IMR-90 (cell line): ENCODE results near the gene SVOPL. TPM values are rescaled to one million over a fixed set of nuclear protein-coding genes. Genes with fewer than 3 reads are reported as not detected.

ENCODE experiments used
- ATAC-seq: fragments of 200-7000 bp; cut with Tn5 transposase; 2 replicates; pipeline ENCODE4 v1.9.1; 2020; ENCODE audit warnings: low read depth, mild to moderate bottlenecking, moderate library complexity
- BruUV-seq: library from RNA; stranded (reverse); fragments of 400-500 nt; replicated peaks from 2 replicates; lab custom pipeline; 2021; lab: Mats Ljungman, UMichigan
- CTCF ChIA-PET: fragments of 300-600 bp; formaldehyde crosslinking; extraction: SDS; loops from one replicate; lab custom pipeline; 2021; ENCODE audit warnings: antibody characterized with exemption; lab: Yijun Ruan, JAX
- POLR2A ChIA-PET: fragments of 300-600 bp; sonication (Branson Sonifier 250); formaldehyde crosslinking; loops from one replicate; lab custom pipeline; 2022; ENCODE audit warnings: antibody characterized with exemption; ENCODE audit not compliant: unreplicated experiment; lab: Charles Lee
- DNase-seq: peaks from one replicate; pipeline ENCODE4 v3.0.0; 2013
- H2AFZ ChIP-seq: replicated peaks from 2 replicates; pipeline ENCODE3; 2013; ENCODE audit warnings: low read length, mild to moderate bottlenecking; ENCODE audit not compliant: poor library complexity
- H2AK5ac ChIP-seq: 2 replicates; pipeline ENCODE4 v1.6.1; 2013; ENCODE audit warnings: low read depth, low read length, inconsistent platforms
- H2AK9ac ChIP-seq: replicated peaks from 2 replicates; pipeline ENCODE3; 2013; ENCODE audit warnings: mild to moderate bottlenecking, low read depth, low read length, moderate library complexity; ENCODE audit not compliant: poor library complexity
- H2BK120ac ChIP-seq: 2 replicates; pipeline ENCODE4 v1.6.1; 2013; ENCODE audit warnings: low read depth, low read length, inconsistent platforms
- H2BK15ac ChIP-seq: 3 replicates; pipeline ENCODE4 v1.6.1; 2013; ENCODE audit warnings: low read depth, low read length, inconsistent platforms
- H2BK20ac ChIP-seq: 2 replicates; pipeline ENCODE4 v1.6.1; 2013; ENCODE audit warnings: low read depth, mild to moderate bottlenecking, inconsistent platforms, low read length, moderate library complexity
- H2BK5ac ChIP-seq: 2 replicates; pipeline ENCODE4 v1.6.1; 2013; ENCODE audit warnings: mild to moderate bottlenecking, low read depth, low read length, inconsistent platforms; ENCODE audit not compliant: poor library complexity, severe bottlenecking
- H3K14ac ChIP-seq: replicated peaks from 2 replicates; pipeline ENCODE4 v1.6.1; 2013; ENCODE audit warnings: low read depth, low read length, inconsistent platforms
- H3K18ac ChIP-seq: 2 replicates; pipeline ENCODE4 v1.6.1; 2013; ENCODE audit warnings: low read depth, low read length, control low read depth
- H3K23ac ChIP-seq: 2 replicates; pipeline ENCODE4 v1.6.1; 2013; ENCODE audit warnings: low read depth, low read length, inconsistent platforms
- H3K27ac ChIP-seq: 2 replicates; pipeline ENCODE4 v1.5.1; 2013; ENCODE audit warnings: mild to moderate bottlenecking, control low read depth, low read length; ENCODE audit not compliant: insufficient read depth
- H3K27me3 ChIP-seq: 2 replicates; pipeline ENCODE4 v1.6.1; 2013; ENCODE audit warnings: low read length; ENCODE audit not compliant: control insufficient read depth, insufficient read depth
- H3K36me3 ChIP-seq: 2 replicates; pipeline ENCODE4 v1.6.1; 2013; ENCODE audit warnings: low read length, mixed read lengths; ENCODE audit not compliant: control insufficient read depth, insufficient read depth
- H3K4ac ChIP-seq: 2 replicates; pipeline ENCODE4 v1.6.1; 2013; ENCODE audit warnings: low read depth, low read length, inconsistent platforms
- H3K4me1 ChIP-seq: 2 replicates; pipeline ENCODE4 v1.6.1; 2013; ENCODE audit warnings: low read length, mixed read lengths; ENCODE audit not compliant: control insufficient read depth, insufficient read depth
- H3K4me2 ChIP-seq: 2 replicates; pipeline ENCODE4 v1.6.1; 2013; ENCODE audit warnings: low read depth, mild to moderate bottlenecking, control low read depth, low read length, moderate library complexity
- H3K4me3 ChIP-seq: 2 replicates; pipeline ENCODE4 v1.5.1; 2013; ENCODE audit warnings: low read depth, mild to moderate bottlenecking, control low read depth, low read length, moderate library complexity; ENCODE audit not compliant: insufficient read depth
- H3K56ac ChIP-seq: 2 replicates; pipeline ENCODE4 v1.6.1; 2013; ENCODE audit warnings: low read length, inconsistent platforms; ENCODE audit not compliant: insufficient read depth; ENCODE audit errors: extremely low read depth
- H3K79me1 ChIP-seq, 2 experiments: 2 replicates each; pipeline ENCODE4 v1.6.1; 2013; ENCODE audit warnings: low read length in 2 of 2, inconsistent platforms in 1 of 2, low read depth in 1 of 2
- H3K9ac ChIP-seq: 2 replicates; pipeline ENCODE4 v1.6.1; 2013; ENCODE audit warnings: low read depth, low read length, control low read depth
- H3K9me1 ChIP-seq: 2 replicates; pipeline ENCODE4 v1.6.1; 2013; ENCODE audit warnings: low read length, inconsistent platforms; ENCODE audit not compliant: insufficient read depth
- H3K9me3 ChIP-seq: 2 replicates; pipeline ENCODE4 v1.6.1; 2013; ENCODE audit warnings: low read length; ENCODE audit not compliant: control insufficient read depth, insufficient read depth
- H4K20me1 ChIP-seq: 2 replicates; pipeline ENCODE4 v1.6.1; 2013; ENCODE audit warnings: low read length, inconsistent platforms; ENCODE audit not compliant: insufficient read depth
- H4K5ac ChIP-seq: 2 replicates; pipeline ENCODE4 v1.6.1; 2013; ENCODE audit warnings: mild to moderate bottlenecking, low read depth, low read length, control low read depth
- H4K8ac ChIP-seq, 2 experiments: 2 replicates each; pipeline ENCODE4 v1.6.1; 2013; ENCODE audit warnings: low read depth in 2 of 2, low read length in 2 of 2, control low read depth in 1 of 2, inconsistent platforms in 1 of 2
- H4K91ac ChIP-seq: 2 replicates; pipeline ENCODE4 v1.6.1; 2013; ENCODE audit warnings: low read depth, low read length, inconsistent platforms; ENCODE audit not compliant: insufficient read depth
- BHLHE40 ChIP-seq: fragments of 150-350 bp; IDR thresholded peaks from 2 replicates; pipeline ENCODE4 v1.6.1; 2016; ENCODE audit warnings: mild to moderate bottlenecking, low read depth, low read length
- CTCF ChIP-seq: conservative IDR thresholded peaks from 2 replicates; pipeline ENCODE4 v1.5.1; 2012; ENCODE audit warnings: mild to moderate bottlenecking, low read depth, low read length, improper control_type of control experiment
- FOS ChIP-seq: fragments of 150-350 bp; IDR thresholded peaks from 2 replicates; pipeline ENCODE4 v1.6.1; 2016; ENCODE audit warnings: low read depth, low read length
- MAFK ChIP-seq: IDR thresholded peaks from 2 replicates; pipeline ENCODE4 v1.6.1; 2012; ENCODE audit warnings: low read depth, low read length, improper control_type of control experiment
- MXI1 ChIP-seq: IDR thresholded peaks from 2 replicates; pipeline ENCODE4 v1.6.1; 2012; ENCODE audit warnings: low read depth, mild to moderate bottlenecking, low read length, moderate library complexity, borderline replicate concordance
- RAD21 ChIP-seq: IDR thresholded peaks from 2 replicates; pipeline ENCODE4 v1.6.1; 2012; ENCODE audit warnings: low read length, improper control_type of control experiment
- RCOR1 ChIP-seq: IDR thresholded peaks from 2 replicates; pipeline ENCODE4 v1.6.1; 2012; ENCODE audit warnings: mild to moderate bottlenecking, low read length, improper control_type of control experiment; ENCODE audit not compliant: insufficient replicate concordance
- RFX5 ChIP-seq: IDR thresholded peaks from 2 replicates; pipeline ENCODE4 v1.8.0; 2012; ENCODE audit warnings: low read depth, mild to moderate bottlenecking, low read length, moderate library complexity
- SMC3 ChIP-seq: fragments of 150-350 bp; IDR thresholded peaks from 2 replicates; pipeline ENCODE4 v1.6.1; 2016; ENCODE audit warnings: low read depth, mild to moderate bottlenecking, antibody characterized with exemption, low read length, moderate library complexity
- WGBS, 2 experiments: methylation state at CpG; one replicate each; pipeline versions ENCODE4 v1.1.5 to v1.1.7; 2013; ENCODE audit warnings: missing lambda C conversion rate in 2 of 2; ENCODE audit not compliant: insufficient read length in 1 of 2; ENCODE audit errors: extremely low coverage in 2 of 2; 5-methylcytosine and 5-hydroxymethylcytosine counted together
- dilution Hi-C: fragments of 300-500 bp; cut with HindIII; formaldehyde crosslinking; loops from one replicate; pipeline ENCODE4 v1.14.3; 2018; ENCODE audit warnings: low sequenced_read_pairs; ENCODE audit not compliant: unreplicated experiment
- in situ Hi-C: fragments of 300-500 bp; cut with MboI; formaldehyde crosslinking; loops from 3 replicates; pipeline ENCODE4 v1.14.3; 2019; ENCODE audit warnings: low sequenced_read_pairs, inconsistent platforms, mixed read lengths
- intact Hi-C: fragments of 100-400 bp; cut with micrococcal nuclease; formaldehyde crosslinking; loops from 2 replicates; pipeline ENCODE4 v1.10.0; 2022
- polyA plus RNA-seq, 3 experiments: library from polyadenylated mRNA; depleted of rRNA; stranded (reverse); fragments of >200 nt; gene quantifications; 2 replicates each; pipeline ENCODE4 v1.2.3, GENCODE V29; 2012; ENCODE audit warnings: low replicate concordance in 1 of 3
- total RNA-seq: library from RNA; depleted of rRNA; stranded (reverse); fragments of >200 nt; gene quantifications from 2 replicates; pipeline ENCODE4 v1.2.3, GENCODE V29; 2012

SVOPL gene
- total and polyA plus RNA-seq, 2 of the 4 experiments (the other 2 are of a cell fraction): not detected

DNA sequence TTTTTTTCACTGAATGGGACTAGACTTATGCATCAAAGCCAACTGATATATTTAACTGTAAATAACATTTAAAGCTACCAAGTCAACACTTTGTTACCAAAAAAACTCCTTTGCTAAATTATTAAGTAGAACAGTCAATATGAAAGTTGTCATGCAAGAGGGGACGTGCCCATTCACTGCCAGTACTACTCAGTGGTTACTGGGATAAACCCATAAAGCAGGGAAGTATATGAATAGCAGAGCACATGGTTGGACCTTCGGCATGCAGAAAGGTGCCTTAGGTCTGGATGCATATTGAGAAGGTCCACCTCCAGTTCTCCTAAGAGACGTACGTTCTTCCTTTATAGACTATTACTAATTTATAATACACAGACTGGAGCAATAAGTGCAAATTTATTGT, 120.1 kb downstream of the SVOPL start:
- H3K9ac ChIP-seq: no peak overlapping the region
- WGBS, 2 experiments: no CpG with 5 or more reads among the region's 4 CpGs
- no peak overlapping the region for H2AFZ ChIP-seq
- H3K23ac ChIP-seq: no peak overlapping the region
- H3K4me3 ChIP-seq: no peak overlapping the region
- H3K4me1 ChIP-seq: no peaks in the 10 kb centered on the region
- H3K27ac ChIP-seq: no peak overlapping the region
- H4K91ac ChIP-seq: no peak overlapping the region
- DNase-seq (no peak), ATAC-seq (no peak)
- no peak overlapping the region for H2BK5ac ChIP-seq
- no peaks in the 10 kb centered on the region for H4K20me1 ChIP-seq
- POLR2A ChIA-PET: no interaction called here
- in situ Hi-C loops: no loop called here
- H3K9me1 ChIP-seq: no peaks in the 10 kb centered on the region
- TF ChIP-seq BHLHE40: no peak
- TF ChIP-seq FOS: no peak
- no peak for TF ChIP-seq RFX5
- TF ChIP-seq RAD21: no peak
- no peak for TF ChIP-seq RCOR1
- TF ChIP-seq MXI1: no peak
- TF ChIP-seq CTCF: no peak
- TF ChIP-seq SMC3: no peak
- no peak for TF ChIP-seq MAFK
- H2AK9ac ChIP-seq: no peak overlapping the region
- H2BK120ac ChIP-seq: no peak overlapping the region
- H2BK20ac ChIP-seq: no peak overlapping the region
- BruUV-seq: no TSS peak
- H3K9me3 ChIP-seq: no peaks in the 10 kb centered on the region
- no peaks in the 10 kb centered on the region for H3K79me1 ChIP-seq
- no peak overlapping the region for H3K18ac ChIP-seq
- no peaks in the 10 kb centered on the region for H3K27me3 ChIP-seq
- H3K4ac ChIP-seq: no peak overlapping the region
- H3K36me3 ChIP-seq: peaks cover 4% of the 10 kb centered on the region
- no peak overlapping the region for H2AK5ac ChIP-seq
- CTCF ChIA-PET: no interaction called here
- H3K56ac ChIP-seq: no peak overlapping the region
- H3K14ac ChIP-seq: no peak overlapping the region
- no peak overlapping the region for H3K4me2 ChIP-seq
- H4K5ac ChIP-seq: no peak overlapping the region
- H2BK15ac ChIP-seq: no peak overlapping the region
- dilution Hi-C loops: no loop called here
- H4K8ac ChIP-seq: no peak overlapping the region
- intact Hi-C loops: no loop called here
